SK-N-SH treated with all-trans-retinoic acid at 6 μM for 48 hours (cell line): ENCODE data around the gene DNAH3.

Experiments
- ATAC-seq: fragments of 200-7000 bp; cut with Tn5 transposase; 3 replicates; pipeline ENCODE4 v1.9.1; 2020; ENCODE audit warnings: mild to moderate bottlenecking, moderate library complexity
- ARNTL ChIP-seq: fragments of 450-650 bp; formaldehyde crosslinking; IDR thresholded peaks from 2 replicates; pipeline ENCODE4 v1.5.0; 2020; ENCODE audit warnings: low read depth, mild to moderate bottlenecking, moderate library complexity, borderline replicate concordance
- BACH2 ChIP-seq: fragments of 250-450 bp; sonication (Bioruptor Pico); IDR thresholded peaks from 2 replicates; pipeline ENCODE4 v1.9.0; 2021; ENCODE audit warnings: mild to moderate bottlenecking, borderline replicate concordance
- CREB5 ChIP-seq: fragments of 250-450 bp; sonication (Bioruptor Pico); IDR thresholded peaks from 2 replicates; pipeline ENCODE4 v1.5.1; 2020; ENCODE audit warnings: low read depth, mild to moderate bottlenecking, moderate library complexity
- CSDC2 ChIP-seq: fragments of 250-450 bp; sonication (Bioruptor Pico); IDR thresholded peaks from 2 replicates; pipeline ENCODE4 v1.5.0; 2020; ENCODE audit warnings: mild to moderate bottlenecking, moderate library complexity
- CSRNP3 ChIP-seq: fragments of 250-450 bp; sonication (Bioruptor Pico); IDR thresholded peaks from 2 replicates; pipeline ENCODE4 v1.5.1; 2021; ENCODE audit warnings: mild to moderate bottlenecking, moderate library complexity
- ESRRG ChIP-seq: fragments of 250-450 bp; sonication (Bioruptor Pico); IDR thresholded peaks from 2 replicates; pipeline ENCODE4 v1.6.1; 2021; ENCODE audit warnings: mild to moderate bottlenecking
- GLIS3 ChIP-seq: fragments of 250-450 bp; sonication (Bioruptor Pico); IDR thresholded peaks from 2 replicates; pipeline ENCODE4 v1.5.0; 2020; ENCODE audit warnings: mild to moderate bottlenecking, moderate library complexity
- ISL1 ChIP-seq: fragments of 250-450 bp; sonication (Bioruptor Pico); IDR thresholded peaks from 2 replicates; pipeline ENCODE4 v2.1.2; 2022; ENCODE audit warnings: mild to moderate bottlenecking, moderate library complexity
- OSR1 ChIP-seq: fragments of 250-450 bp; sonication (Bioruptor Pico); IDR thresholded peaks from 2 replicates; pipeline ENCODE4 v1.8.0; 2022; ENCODE audit warnings: moderate library complexity, mild to moderate bottlenecking, inconsistent platforms
- PATZ1 ChIP-seq: fragments of 250-450 bp; sonication (Bioruptor Pico); IDR thresholded peaks from 2 replicates; pipeline ENCODE4 v1.8.0; 2020; ENCODE audit warnings: mild to moderate bottlenecking, moderate library complexity, borderline replicate concordance
- POU6F1 ChIP-seq: fragments of 250-450 bp; sonication (Bioruptor Pico); IDR thresholded peaks from 2 replicates; pipeline ENCODE4 v1.8.0; 2021; ENCODE audit warnings: low read depth, mild to moderate bottlenecking, moderate library complexity, borderline replicate concordance
- PPARA ChIP-seq: fragments of 250-450 bp; sonication (Bioruptor Pico); IDR thresholded peaks from 2 replicates; pipeline ENCODE4 v1.5.0; 2020; ENCODE audit warnings: mild to moderate bottlenecking, borderline replicate concordance
- RARB ChIP-seq: fragments of 250-450 bp; sonication (Bioruptor Pico); IDR thresholded peaks from 2 replicates; pipeline ENCODE4 v1.8.0; 2021; ENCODE audit warnings: mild to moderate bottlenecking, moderate library complexity
- SNAI2 ChIP-seq: fragments of 250-450 bp; sonication (Bioruptor Pico); IDR thresholded peaks from 2 replicates; pipeline ENCODE4 v1.5.0; 2020; ENCODE audit warnings: mild to moderate bottlenecking, moderate library complexity
- TCF4 ChIP-seq: fragments of 250-450 bp; sonication (Bioruptor Pico); IDR thresholded peaks from 2 replicates; pipeline ENCODE4 v1.8.0; 2021; ENCODE audit warnings: mild to moderate bottlenecking, moderate library complexity, borderline replicate concordance
- TOX ChIP-seq: fragments of 250-450 bp; sonication (Bioruptor Pico); IDR thresholded peaks from 2 replicates; pipeline ENCODE4 v1.8.0; 2021; ENCODE audit warnings: mild to moderate bottlenecking, moderate library complexity, borderline replicate concordance
- TSHZ2 ChIP-seq: fragments of 250-450 bp; sonication (Bioruptor Pico); IDR thresholded peaks from 2 replicates; pipeline ENCODE4 v1.5.0; 2020; ENCODE audit warnings: mild to moderate bottlenecking, moderate library complexity
- ZC3H10 ChIP-seq: fragments of 250-450 bp; sonication (Bioruptor Pico); IDR thresholded peaks from 2 replicates; pipeline ENCODE4 v1.5.1; 2021; ENCODE audit warnings: mild to moderate bottlenecking, moderate library complexity
- ZFP3 ChIP-seq: fragments of 250-450 bp; sonication (Bioruptor Pico); IDR thresholded peaks from 2 replicates; pipeline ENCODE4 v1.5.0; 2020; ENCODE audit warnings: mild to moderate bottlenecking, moderate library complexity
- ZFP30 ChIP-seq: fragments of 450-650 bp; formaldehyde crosslinking; IDR thresholded peaks from 2 replicates; pipeline ENCODE4 v1.5.0; 2022; ENCODE audit warnings: mild to moderate bottlenecking, moderate library complexity
- ZNF565 ChIP-seq: fragments of 450-650 bp; formaldehyde crosslinking; conservative IDR thresholded peaks from 2 replicates; pipeline ENCODE4 v1.5.0; 2020; ENCODE audit warnings: low read depth, mild to moderate bottlenecking, moderate library complexity
- ZNF70 ChIP-seq: fragments of 450-650 bp; formaldehyde crosslinking; IDR thresholded peaks from 2 replicates; pipeline ENCODE4 v1.5.0; 2020; ENCODE audit warnings: mild to moderate bottlenecking, moderate library complexity
- ZNF8 ChIP-seq: fragments of 450-650 bp; formaldehyde crosslinking; IDR thresholded peaks from 2 replicates; pipeline ENCODE4 v1.5.0; 2020; ENCODE audit warnings: mild to moderate bottlenecking, moderate library complexity

DNAH3 gene

GRCh38 chr16:20937736-20938135 is 212.9 kb downstream of the DNAH3 start:
- TF ChIP-seq OSR1 (CRISPR knock-in tag), result no peak
- TF ChIP-seq TSHZ2, result no peak
- TF ChIP-seq ZFP3 (CRISPR knock-in tag), result no peak
- TF ChIP-seq RARB (CRISPR knock-in tag), result no peak
- TF ChIP-seq ISL1 (CRISPR knock-in tag), result no peak
- no peak for TF ChIP-seq ZNF70
- TF ChIP-seq PPARA (CRISPR knock-in tag), result no peak
- TF ChIP-seq ZFP30, result no peak
- no peak for TF ChIP-seq ZNF565
- no peak for TF ChIP-seq ZC3H10 (CRISPR knock-in tag)
- TF ChIP-seq CSDC2 (CRISPR knock-in tag), result no peak
- TF ChIP-seq SNAI2, result no peak
- no peak for TF ChIP-seq ZNF8 (CRISPR knock-in tag)
- no peak for TF ChIP-seq CREB5
- no peak for TF ChIP-seq POU6F1 (CRISPR knock-in tag)
- TF ChIP-seq, all 23 proteins: peak for 0
- no peak for ATAC-seq

GRCh38 chr16:20933589-20933988 is 217.1 kb downstream of the DNAH3 start:
- no peak for ATAC-seq
- TF ChIP-seq ZC3H10 (CRISPR knock-in tag) (no peak), PATZ1 (no peak), ARNTL (CRISPR knock-in tag) (no peak), CSRNP3 (CRISPR knock-in tag) (no peak), ESRRG (CRISPR knock-in tag) (no peak), OSR1 (CRISPR knock-in tag) (no peak), CSDC2 (CRISPR knock-in tag) (no peak), ZFP3 (CRISPR knock-in tag) (no peak), ISL1 (CRISPR knock-in tag) (no peak), BACH2 (CRISPR knock-in tag) (no peak), ZFP30 (no peak), TSHZ2 (no peak), PPARA (CRISPR knock-in tag) (no peak), TOX (no peak), TCF4 (CRISPR knock-in tag) (no peak), ZNF565 (no peak), GLIS3 (CRISPR knock-in tag) (no peak), CREB5 (no peak), RARB (CRISPR knock-in tag) (no peak)
